Measurements from ENCODE around the gene C1QTNF9B.
A peak's percentile ranks its signal among the peaks of the same experiment; 100 is the strongest.
"Not testable (repeated sequence)": the region's sequence is repeated elsewhere in the genome, so short reads cannot be mapped to it uniquely, and the experiment has no call there.

Gene C1QTNF9B

GRCh38 chr13:23888658-23889614 is 8.4 kb downstream of the C1QTNF9B start, which contains the start of gene MIPEP:
TSS of gene MIPEP (minus strand) at chr13:23889400. CDS start at chr13:23889320, 80 bp downstream.
- H2AFZ ChIP-seq (ENCODE audit: low read depth, low read length, severe bottlenecking), result peak within 1 kb of the TSS; percentile 89
- peaks cover 4% of the 10 kb centered on the region for H3K79me2 ChIP-seq (ENCODE audit: insufficient read depth, low read length)
- no peaks in the 10 kb centered on the region for H3K36me3 ChIP-seq (ENCODE audit: low read length)
- no peaks in the 10 kb centered on the region for H3K9me3 ChIP-seq (ENCODE audit: insufficient read depth, low read length)
- no peaks in the 10 kb centered on the region for H4K20me1 ChIP-seq (ENCODE audit: low read depth, low read length)
- H3F3A ChIP-seq (ENCODE audit: insufficient read depth), result no peaks in the 10 kb centered on the region
- peak within 1 kb of the TSS; percentile 69 for H3K9ac ChIP-seq (ENCODE audit: low read length)
- no peaks in the 10 kb centered on the region for H3K27me3 ChIP-seq (ENCODE audit: low read length)
- peak within 1 kb of the TSS; percentile 66 for H3K4me2 ChIP-seq (ENCODE audit: low read depth, low read length, poor library complexity, severe bottlenecking)
- H3K27ac ChIP-seq (ENCODE audit: low read depth, low read length), result peak within 1 kb of the TSS; percentile 25; the same call in 1 of the 2 replicates
- peak within 1 kb of the TSS; percentile 68 for H3K4me3 ChIP-seq (ENCODE audit: insufficient read depth, low read length, poor library complexity, severe bottlenecking)
- no peak for TF ChIP-seq EZH2phosphoT487 (conservative IDR thresholded peaks at IDR 0.05; ENCODE audit: low read length)
- TF ChIP-seq CTCF (IDR thresholded peaks at IDR 0.05; ENCODE audit: insufficient read depth, low read length, poor library complexity, severe bottlenecking), result peak; percentile 58
- H3K9me2 ChIP-seq (replicated peaks; ENCODE audit: insufficient read depth, low read length), result no peaks in the 10 kb centered on the region

GRCh38 chr13:23884361-23884760 is 12.9 kb downstream of the C1QTNF9B start:
- H3K27me3 ChIP-seq (ENCODE audit: low read length); H4K20me1 ChIP-seq (ENCODE audit: low read depth, low read length); H3K79me2 ChIP-seq (ENCODE audit: insufficient read depth, low read length); H3K9ac ChIP-seq (ENCODE audit: low read length); H3K4me2 ChIP-seq (ENCODE audit: low read depth, low read length, poor library complexity, severe bottlenecking); H3K9me3 ChIP-seq (ENCODE audit: insufficient read depth, low read length); H2AFZ ChIP-seq (ENCODE audit: low read depth, low read length, severe bottlenecking); H3K4me3 ChIP-seq (ENCODE audit: insufficient read depth, low read length, poor library complexity, severe bottlenecking); H3F3A ChIP-seq (ENCODE audit: insufficient read depth); H3K27ac ChIP-seq (ENCODE audit: low read depth, low read length); H3K9me2 ChIP-seq (replicated peaks; ENCODE audit: insufficient read depth, low read length); H3K36me3 ChIP-seq (ENCODE audit: low read length): not testable (repeated sequence)

- Histone ChIP-seq H3K9me2 (replicated peaks; ENCODE audit: insufficient read depth, low read length) (no peaks in the 10 kb centered on the region), H3K9ac (ENCODE audit: low read length) (no peak overlapping the region), H3K9me3 (ENCODE audit: insufficient read depth, low read length) (no peaks in the 10 kb centered on the region), H3K27ac (ENCODE audit: low read depth, low read length) (no peak overlapping the region), H3K79me2 (ENCODE audit: insufficient read depth, low read length) (peaks cover 4% of the 10 kb centered on the region), H3K4me3 (ENCODE audit: insufficient read depth, low read length, poor library complexity, severe bottlenecking) (no peak overlapping the region), H3K36me3 (ENCODE audit: low read length) (no peaks in the 10 kb centered on the region), H2AFZ (ENCODE audit: low read depth, low read length, severe bottlenecking) (no peak overlapping the region), H3F3A (ENCODE audit: insufficient read depth) (no peaks in the 10 kb centered on the region), H3K4me2 (ENCODE audit: low read depth, low read length, poor library complexity, severe bottlenecking) (no peak overlapping the region), H4K20me1 (ENCODE audit: low read depth, low read length) (no peaks in the 10 kb centered on the region), H3K27me3 (ENCODE audit: low read length) (no peaks in the 10 kb centered on the region)
- TF ChIP-seq EZH2phosphoT487 (conservative IDR thresholded peaks at IDR 0.05; ENCODE audit: low read length), result no peak
- TF ChIP-seq CTCF (IDR thresholded peaks at IDR 0.05; ENCODE audit: insufficient read depth, low read length, poor library complexity, severe bottlenecking), result no peak
Observed at GRCh38 chr13:23883255-23883654, 14.0 kb downstream of the C1QTNF9B start.

GRCh38 chr13:23881402-23881800 is 15.9 kb downstream of the C1QTNF9B start:
- H3K27ac ChIP-seq (ENCODE audit: low read depth, low read length); H3F3A ChIP-seq (ENCODE audit: insufficient read depth); H3K27me3 ChIP-seq (ENCODE audit: low read length); H4K20me1 ChIP-seq (ENCODE audit: low read depth, low read length); H3K9me2 ChIP-seq (replicated peaks; ENCODE audit: insufficient read depth, low read length); H3K9me3 ChIP-seq (ENCODE audit: insufficient read depth, low read length); H3K36me3 ChIP-seq (ENCODE audit: low read length); H3K4me2 ChIP-seq (ENCODE audit: low read depth, low read length, poor library complexity, severe bottlenecking); H2AFZ ChIP-seq (ENCODE audit: low read depth, low read length, severe bottlenecking); H3K79me2 ChIP-seq (ENCODE audit: insufficient read depth, low read length); H3K4me3 ChIP-seq (ENCODE audit: insufficient read depth, low read length, poor library complexity, severe bottlenecking); H3K9ac ChIP-seq (ENCODE audit: low read length): not testable (repeated sequence)

- H2AFZ ChIP-seq (ENCODE audit: low read depth, low read length, severe bottlenecking), result not testable (repeated sequence)
Observed at GRCh38 chr13:23880493-23881401, 16.6 kb downstream of the C1QTNF9B start.

More at GRCh38 chr13:23880493-23881401, 16.6 kb downstream of the C1QTNF9B start:
- not testable (repeated sequence) for H3K27me3 ChIP-seq (ENCODE audit: low read length); H4K20me1 ChIP-seq (ENCODE audit: low read depth, low read length); H3K4me2 ChIP-seq (ENCODE audit: low read depth, low read length, poor library complexity, severe bottlenecking); H3K9me2 ChIP-seq (replicated peaks; ENCODE audit: insufficient read depth, low read length); H3K79me2 ChIP-seq (ENCODE audit: insufficient read depth, low read length); H3F3A ChIP-seq (ENCODE audit: insufficient read depth); H3K9ac ChIP-seq (ENCODE audit: low read length); H3K4me3 ChIP-seq (ENCODE audit: insufficient read depth, low read length, poor library complexity, severe bottlenecking); H3K9me3 ChIP-seq (ENCODE audit: insufficient read depth, low read length); H3K27ac ChIP-seq (ENCODE audit: low read depth, low read length); H3K36me3 ChIP-seq (ENCODE audit: low read length)
